HG02973 (cell line): ENCODE data around the gene FUT8.
"Not testable (repeated sequence)": the region's sequence is repeated elsewhere in the genome, so short reads cannot be mapped to it uniquely, and the experiment has no call there.

Experiments
- ATAC-seq: cut with Tn5 transposase; IDR thresholded peaks from one replicate; pipeline ENCODE4 v1.9.1; 2021; ENCODE audit warnings: moderate library complexity; ENCODE audit not compliant: unreplicated experiment

Gene FUT8

DNA sequence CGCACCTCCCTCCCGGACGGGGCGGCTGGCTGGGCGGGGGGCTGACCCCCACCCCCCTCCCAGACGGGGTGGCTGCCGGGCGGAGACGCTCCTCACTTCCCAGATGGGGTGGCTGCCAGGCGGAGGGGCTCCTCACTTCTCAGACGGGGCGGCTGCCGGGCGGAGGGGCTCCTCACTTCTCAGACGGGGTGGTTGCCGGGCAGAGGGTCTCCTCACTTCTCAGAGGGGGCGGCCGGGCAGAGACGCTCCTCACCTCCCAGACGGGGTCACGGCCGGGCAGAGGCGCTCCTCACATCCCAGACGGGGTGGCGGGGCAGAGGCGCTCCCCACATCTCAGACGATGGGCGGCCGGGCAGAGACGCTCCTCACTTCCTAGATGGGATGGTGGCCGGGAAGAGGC lies 280.0 kb downstream of the FUT8 start:
- ATAC-seq, result not testable (repeated sequence)

DNA sequence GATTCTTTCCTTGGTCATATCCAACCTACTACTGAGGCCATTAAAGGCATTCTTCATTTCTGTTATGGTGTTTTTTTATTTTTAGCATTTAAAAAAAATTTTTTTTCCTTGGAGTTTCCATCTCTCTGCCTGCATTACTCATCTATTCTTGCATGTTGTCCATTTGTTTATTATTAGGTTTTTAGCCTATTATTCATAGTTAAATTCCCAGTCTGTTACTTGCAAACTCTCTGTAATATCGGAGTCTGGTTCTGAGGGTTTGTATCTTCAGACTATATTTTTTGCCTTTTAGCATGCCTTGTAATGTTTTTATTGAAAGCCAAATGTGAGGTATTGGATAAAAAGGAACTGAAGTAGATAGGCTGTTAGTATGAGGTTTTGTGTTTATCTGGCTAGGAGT lies 284.3 kb downstream of the FUT8 start:
- ATAC-seq, result no peak

- no peak for ATAC-seq
Observed at GRCh38 chr14:65703521-65703920, 291.0 kb downstream of the FUT8 start.

DNA sequence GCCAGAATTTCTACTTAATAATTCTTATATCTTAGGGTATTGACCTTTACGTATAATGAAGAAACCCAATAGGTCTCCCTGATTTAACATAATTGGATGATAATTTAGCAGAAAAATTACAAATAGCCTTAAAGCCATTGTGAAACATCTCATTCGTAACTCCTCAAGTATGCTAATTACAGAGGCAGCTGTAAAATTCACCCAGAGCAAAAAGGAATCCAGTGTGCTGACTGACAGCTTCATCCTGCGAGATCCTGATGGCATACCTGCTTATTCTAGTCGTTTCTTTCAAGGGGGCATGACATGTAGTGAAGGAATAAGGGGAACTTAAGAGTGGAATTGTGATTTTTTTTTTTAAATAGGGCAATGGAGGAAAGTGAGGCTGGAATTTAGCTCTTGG lies 291.5 kb downstream of the FUT8 start:
- ATAC-seq, result no peak

GRCh38 chr14:65704437-65704836 lies 291.9 kb downstream of the FUT8 start:
- ATAC-seq, result no peak

DNA sequence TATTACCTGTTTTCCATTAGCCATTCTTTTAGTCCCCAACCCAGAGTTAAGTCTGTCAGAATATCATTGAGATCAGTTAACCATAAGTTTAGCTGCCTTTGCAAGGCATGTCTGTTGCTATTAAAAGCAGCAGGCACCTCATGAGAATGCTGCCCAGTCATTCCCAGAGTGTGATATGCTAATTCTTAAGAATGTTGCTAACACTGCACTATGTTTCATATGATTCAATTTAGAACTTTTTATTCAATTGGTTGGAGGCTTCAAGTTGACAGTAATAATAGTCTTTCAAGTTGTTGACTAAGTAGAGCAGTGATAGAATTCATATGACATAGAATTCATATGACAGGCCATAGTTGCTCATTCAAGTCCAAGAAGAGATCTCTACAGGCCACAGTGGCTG lies 292.3 kb downstream of the FUT8 start:
- ATAC-seq, result peak; percentile 74

- ATAC-seq, result no peak
Observed at GRCh38 chr14:65709576-65709975, 297.0 kb downstream of the FUT8 start.

GRCh38 chr14:65716813-65717212 lies 304.3 kb downstream of the FUT8 start:
- not testable (repeated sequence) for ATAC-seq

DNA sequence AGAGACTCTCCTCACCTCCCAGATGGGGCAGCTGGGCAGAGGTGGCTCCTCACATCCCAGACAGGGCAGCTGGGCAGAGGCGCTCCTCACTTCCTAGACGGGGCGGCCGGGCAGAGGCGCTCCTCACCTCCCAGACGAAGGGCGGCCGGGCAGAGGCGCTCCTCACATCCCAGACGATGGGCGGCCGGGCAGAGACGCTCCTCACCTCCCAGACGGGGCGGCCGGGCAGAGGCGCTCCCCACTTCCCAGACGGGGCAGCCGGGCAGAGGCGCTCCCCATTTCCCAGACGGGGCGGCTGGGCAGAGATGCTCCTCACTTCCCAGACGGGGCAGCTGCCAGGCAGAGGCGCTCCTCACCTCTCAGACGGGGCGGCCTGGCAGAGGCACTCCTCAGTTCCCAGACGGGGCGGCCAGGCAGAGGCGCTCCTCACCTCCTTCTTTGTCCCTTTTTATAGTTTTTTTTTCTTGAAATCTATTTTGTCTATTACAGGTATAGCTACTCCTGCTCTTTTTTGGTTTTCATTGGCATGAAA lies 304.9 kb downstream of the FUT8 start:
- ATAC-seq, result not testable (repeated sequence)

- ATAC-seq, result no peak
Observed at GRCh38 chr14:65718629-65719028, 306.1 kb downstream of the FUT8 start.

DNA sequence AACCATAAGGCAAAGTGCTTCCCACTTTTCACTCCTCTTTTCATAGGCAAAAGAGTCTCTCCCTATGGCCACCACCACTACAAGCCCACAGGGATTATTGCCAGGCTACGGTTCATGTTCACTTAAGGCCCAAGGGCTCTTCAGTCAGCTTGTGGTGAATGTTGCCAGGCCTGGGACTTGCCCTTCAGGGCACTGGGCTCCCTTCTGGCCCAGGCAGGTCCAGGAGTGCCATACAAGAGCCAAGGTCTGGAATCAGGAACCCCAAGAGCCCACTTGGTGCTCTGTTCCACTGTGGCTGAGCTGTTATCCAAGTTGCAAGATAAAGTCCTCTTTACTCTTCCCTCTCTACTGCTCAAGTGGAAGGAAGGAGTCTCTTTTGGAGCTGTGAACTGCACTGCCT lies 307.6 kb downstream of the FUT8 start:
- no peak for ATAC-seq

DNA sequence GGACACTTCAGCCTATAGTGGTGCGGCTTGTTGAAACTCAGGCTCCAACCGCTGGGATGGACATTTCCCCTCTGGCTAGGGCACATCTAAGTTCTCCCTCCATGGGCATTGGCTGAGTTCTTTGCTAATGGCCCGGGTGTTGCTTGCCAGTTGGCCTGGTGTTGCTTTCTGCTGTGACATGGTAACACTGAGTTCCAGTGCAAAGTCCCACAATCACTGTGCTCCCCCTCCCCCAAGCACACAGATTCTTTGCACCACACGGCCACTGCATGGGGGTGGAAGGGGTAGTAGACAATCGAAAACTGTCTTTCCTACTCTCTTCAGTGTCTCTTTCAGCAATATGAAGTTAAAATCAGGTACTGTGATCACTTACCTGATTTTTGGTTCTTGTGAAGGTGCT lies 308.2 kb downstream of the FUT8 start:
- no peak for ATAC-seq

DNA sequence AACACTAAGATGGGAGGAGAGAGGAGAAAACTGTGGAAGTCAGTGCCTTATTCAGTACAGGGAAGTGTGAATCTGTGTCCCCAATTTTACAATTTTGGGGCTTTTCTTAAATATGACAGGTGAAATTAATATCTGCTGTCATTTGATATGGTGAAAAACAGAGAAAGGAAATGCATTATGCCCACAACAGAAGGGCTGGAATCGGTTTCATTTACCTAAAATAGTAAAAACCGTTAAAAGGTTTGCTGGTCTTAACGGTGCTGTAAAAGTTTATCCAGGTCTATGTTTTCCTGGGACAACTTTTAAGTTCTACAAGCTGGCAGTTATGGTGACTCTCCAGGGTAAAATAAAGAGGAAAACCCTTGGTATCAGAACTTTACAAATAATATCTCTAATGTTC lies 310.8 kb downstream of the FUT8 start:
- ATAC-seq, result no peak

DNA sequence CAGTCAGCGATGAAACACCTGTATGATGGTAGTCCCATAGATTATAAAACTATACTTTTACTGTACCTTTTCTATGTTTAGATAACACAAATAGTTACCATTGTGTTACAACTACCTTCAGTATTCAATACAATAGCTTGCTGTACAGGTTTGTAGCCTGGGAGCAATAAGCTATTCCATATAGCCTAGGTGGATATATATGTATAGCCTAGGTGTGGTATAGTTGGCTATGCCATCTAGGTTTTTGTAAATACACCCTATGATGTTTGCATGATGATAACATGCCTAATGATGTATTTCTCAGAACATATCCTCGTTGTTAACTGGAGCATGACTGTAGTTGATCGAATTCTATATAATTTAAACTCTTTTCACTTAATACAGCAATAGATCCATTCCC lies 316.1 kb downstream of the FUT8 start:
- ATAC-seq, result no peak

DNA sequence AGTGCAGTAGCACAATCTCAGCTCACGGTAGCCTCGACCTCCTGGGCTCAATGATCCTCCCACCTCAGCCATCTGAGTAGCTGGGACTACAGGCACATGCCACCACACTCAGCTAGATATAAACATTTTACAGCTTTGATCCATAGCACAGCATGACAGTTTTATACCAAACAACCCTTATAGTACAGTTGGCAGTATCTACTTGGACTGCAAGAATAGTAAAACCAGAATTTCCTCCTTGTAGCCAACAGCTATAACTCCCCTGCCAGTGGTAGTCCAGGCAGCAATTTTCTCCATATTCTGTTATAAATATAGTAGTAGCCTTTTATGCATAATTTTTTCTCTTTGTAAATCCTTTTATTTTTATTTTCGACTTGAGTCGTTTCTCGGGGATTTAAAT lies 317.0 kb downstream of the FUT8 start:
- no peak for ATAC-seq

DNA sequence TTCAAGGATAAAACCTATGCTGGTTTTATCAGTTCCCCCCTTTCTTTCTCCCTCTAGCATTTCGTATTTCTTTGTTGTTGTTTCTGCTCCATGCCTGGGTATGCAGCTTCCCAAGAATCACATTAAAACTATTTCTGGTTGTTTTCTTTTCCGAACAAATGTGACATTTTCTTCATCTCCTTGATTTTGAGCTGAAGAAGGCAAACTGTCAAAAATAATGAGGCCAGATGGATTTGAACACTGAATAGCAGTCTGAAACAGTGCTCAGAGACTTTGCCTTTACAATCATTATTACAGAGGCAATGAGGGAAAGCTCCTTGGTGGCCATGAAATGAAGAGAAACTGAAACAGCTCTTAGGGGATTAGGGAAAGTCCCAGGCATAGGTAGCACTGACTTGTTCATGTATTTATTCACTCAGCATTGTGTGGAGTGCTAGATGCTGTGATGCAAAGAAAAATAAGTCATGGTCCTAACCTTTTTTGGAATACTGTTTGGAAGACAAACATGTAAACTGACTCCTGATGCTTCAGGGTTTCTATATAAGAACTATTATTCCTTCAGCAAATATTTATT lies 319.5 kb downstream of the FUT8 start:
- ATAC-seq, result peak; percentile 99

GRCh38 chr14:65738339-65738738 lies 325.8 kb downstream of the FUT8 start:
- ATAC-seq, result no peak

DNA sequence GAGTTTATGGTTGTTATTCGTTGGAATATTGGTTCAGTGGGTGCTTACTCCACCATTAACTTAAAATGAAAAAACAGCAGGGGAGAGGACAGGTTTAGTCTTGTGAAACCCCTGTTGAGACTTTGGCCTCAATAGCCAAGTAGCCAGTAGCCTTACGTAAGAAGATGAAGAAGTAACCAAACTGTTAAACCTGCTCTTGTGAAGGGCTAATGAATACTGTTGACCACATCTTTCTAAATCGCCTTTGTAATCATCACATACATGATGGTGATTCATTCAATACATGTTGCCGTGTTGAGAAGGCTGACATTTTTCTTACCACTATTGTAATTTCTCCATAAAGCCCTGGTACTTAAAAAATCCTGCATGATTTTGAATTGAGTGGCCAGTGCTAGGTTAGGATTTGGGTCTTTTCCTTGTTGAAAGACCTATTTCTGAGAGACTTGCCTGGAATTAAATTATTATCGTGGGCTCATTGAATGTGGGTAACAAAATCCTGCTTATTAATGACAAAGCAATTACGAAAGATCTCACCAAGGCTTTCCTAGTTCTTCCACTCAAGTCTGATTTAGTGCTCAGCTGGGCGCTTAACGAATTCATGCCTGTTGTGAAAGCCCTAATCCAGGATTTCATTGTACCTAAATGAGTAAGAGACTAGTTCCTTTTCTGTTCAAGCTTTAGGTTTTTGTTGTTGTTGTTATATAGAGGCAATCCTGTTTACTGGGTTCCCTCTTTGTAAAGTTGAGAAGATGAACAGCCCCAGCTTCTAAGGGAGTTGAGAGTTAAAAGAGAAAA lies 333.1 kb downstream of the FUT8 start:
- ATAC-seq, result no peak

GRCh38 chr14:65748796-65749195 lies 336.3 kb downstream of the FUT8 start:
- ATAC-seq, result no peak

- ATAC-seq, result no peak
Observed at GRCh38 chr14:65749287-65749686, 336.8 kb downstream of the FUT8 start.

DNA sequence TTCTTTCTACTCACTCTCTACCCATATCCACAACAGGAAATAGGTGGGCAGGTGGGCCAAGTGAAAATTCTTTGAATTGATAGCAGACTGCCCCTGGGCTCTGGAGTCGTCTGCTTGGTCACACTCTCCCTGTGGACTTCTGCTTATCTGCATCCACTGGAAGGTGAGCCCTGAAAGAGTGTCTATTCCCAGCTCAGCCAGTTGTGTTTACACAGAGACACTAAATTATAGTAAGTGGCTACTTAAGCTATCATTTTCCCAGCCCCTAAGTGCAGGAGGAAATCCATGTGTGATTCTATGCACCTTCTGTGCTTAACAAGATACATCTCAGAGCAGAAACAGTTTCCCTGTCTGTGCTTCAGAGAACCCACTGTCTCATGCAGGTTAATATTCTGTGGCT lies 338.4 kb downstream of the FUT8 start:
- ATAC-seq, result no peak

- no peak for ATAC-seq
Observed at GRCh38 chr14:65751510-65751909, 339.0 kb downstream of the FUT8 start.

- no peak for ATAC-seq
Observed at GRCh38 chr14:65753061-65753460, 340.5 kb downstream of the FUT8 start.
